ENCODE results near the gene WDR26.
"Not testable (repeated sequence)": the region's sequence is repeated elsewhere in the genome, so short reads cannot be mapped to it uniquely, and the experiment has no call there.

Gene WDR26

GRCh38 chr1:224434691-224435317 lies at the start of gene WDR26:
WDR26 (minus strand) TSS chr1:224434797.
- peak; percentile 63 for DNase-seq (ENCODE audit: low read depth, low spot score)

- DNase-seq (ENCODE audit: low read depth, low spot score): not testable (repeated sequence)
Measured at GRCh38 chr1:224483206-224483605, 48.6 kb upstream of the WDR26 start.

DNA sequence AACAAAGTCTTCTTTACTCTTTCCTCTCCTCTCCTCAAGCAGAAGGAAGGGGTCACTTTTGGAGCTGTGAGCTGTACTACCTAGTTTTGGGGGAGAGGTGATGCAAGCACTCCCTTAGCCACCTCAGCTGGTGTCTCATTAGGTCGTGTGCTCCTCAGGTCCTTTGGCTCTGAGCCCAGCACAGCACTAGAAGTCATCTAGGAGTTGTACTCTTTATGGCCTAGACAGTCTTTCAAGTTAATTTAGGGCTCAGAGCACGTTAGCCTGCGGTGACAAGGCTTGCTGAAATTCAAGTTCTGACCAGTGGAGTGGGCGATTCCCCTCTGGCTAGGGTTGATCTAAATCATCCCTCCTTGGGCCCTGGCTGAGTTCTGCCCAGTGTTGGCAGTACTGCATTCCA lies 48.0 kb upstream of the WDR26 start:
- DNase-seq (ENCODE audit: low read depth, low spot score): no peak

GRCh38 chr1:224481601-224482000 lies 47.0 kb upstream of the WDR26 start:
- DNase-seq (ENCODE audit: low read depth, low spot score): no peak

- DNase-seq (ENCODE audit: low read depth, low spot score): not testable (repeated sequence)
Measured at GRCh38 chr1:224480888-224481459, 46.4 kb upstream of the WDR26 start.

- not testable (repeated sequence) for DNase-seq (ENCODE audit: low read depth, low spot score)
Measured at GRCh38 chr1:224480200-224480599, 45.6 kb upstream of the WDR26 start.

DNA sequence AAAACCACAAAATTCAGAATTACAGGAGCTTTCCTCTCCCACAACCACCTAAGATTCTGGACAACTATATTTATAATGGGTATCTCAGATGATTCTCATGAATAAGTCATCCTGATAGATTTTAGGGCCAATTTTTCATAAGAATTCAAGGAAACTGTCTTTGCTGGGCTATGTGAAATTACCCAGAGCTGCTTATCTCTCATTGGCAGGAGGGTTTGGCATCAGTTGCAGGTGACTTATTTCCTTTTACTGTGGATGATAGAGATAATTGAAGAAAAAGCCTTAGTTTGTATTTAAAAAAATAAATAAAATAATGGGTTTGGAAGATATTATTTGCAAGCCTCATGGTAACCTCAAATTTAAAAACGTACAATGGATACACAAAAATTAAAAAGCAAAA lies 38.2 kb upstream of the WDR26 start:
- DNase-seq (ENCODE audit: low read depth, low spot score): no peak

DNA sequence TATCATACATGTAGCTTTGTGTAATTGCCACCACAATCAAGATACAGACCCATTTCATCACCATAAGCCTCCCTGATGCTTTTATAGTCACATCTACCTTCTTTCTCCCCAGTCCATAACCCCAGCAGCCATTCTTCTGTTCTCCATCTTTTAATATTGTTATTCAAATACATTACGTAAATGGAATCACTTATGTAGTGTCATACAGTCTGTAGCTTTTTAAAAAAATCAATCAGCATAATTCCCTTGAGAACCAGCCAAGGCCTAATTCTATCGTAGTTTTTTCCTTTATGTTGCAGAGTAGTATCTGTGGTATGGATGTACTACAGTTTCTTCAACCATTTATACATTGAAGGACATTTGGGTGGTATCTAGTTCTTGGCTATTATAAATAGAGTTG lies 31.6 kb upstream of the WDR26 start:
- DNase-seq (ENCODE audit: low read depth, low spot score): no peak

GRCh38 chr1:224459966-224460365 lies 25.4 kb upstream of the WDR26 start:
- DNase-seq (ENCODE audit: low read depth, low spot score): no peak

GRCh38 chr1:224458996-224459395 lies 24.4 kb upstream of the WDR26 start:
- DNase-seq (ENCODE audit: low read depth, low spot score): no peak

GRCh38 chr1:224458296-224458695 lies 23.7 kb upstream of the WDR26 start:
- no peak for DNase-seq (ENCODE audit: low read depth, low spot score)

DNA sequence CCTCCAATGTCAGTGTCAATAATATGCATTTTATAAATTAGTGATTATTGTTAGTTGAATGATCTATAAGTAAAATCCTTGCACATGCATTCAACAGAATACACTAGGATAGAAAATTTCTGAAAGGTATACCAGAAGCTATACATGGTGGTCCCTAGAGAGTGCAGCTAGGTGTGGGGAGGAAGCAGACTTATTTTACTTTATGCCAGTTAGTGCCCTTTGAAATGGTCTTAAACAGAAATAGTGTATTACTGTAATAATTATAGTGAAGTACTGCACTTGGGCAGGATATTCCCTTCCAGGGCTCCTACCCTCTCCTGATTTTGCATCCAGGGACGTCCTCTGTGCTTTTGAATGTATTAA lies 23.2 kb upstream of the WDR26 start:
- no peak for DNase-seq (ENCODE audit: low read depth, low spot score)

DNA sequence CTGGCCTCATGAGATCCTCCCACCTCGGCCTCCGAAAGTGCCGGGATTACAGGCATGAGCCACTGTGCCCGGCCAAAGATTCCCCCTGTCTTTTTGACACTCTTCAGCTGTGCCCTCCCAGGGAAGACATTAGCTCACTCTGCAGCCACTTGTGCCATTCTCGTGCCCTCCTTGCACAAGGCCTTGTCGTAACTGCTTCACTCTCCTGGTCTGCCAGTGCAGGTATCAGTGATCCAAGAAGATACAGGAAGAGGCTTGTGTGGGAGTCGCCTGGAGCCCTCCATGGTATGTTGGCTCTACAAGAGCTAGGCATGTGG lies 22.0 kb upstream of the WDR26 start:
- no peak for DNase-seq (ENCODE audit: low read depth, low spot score)

DNA sequence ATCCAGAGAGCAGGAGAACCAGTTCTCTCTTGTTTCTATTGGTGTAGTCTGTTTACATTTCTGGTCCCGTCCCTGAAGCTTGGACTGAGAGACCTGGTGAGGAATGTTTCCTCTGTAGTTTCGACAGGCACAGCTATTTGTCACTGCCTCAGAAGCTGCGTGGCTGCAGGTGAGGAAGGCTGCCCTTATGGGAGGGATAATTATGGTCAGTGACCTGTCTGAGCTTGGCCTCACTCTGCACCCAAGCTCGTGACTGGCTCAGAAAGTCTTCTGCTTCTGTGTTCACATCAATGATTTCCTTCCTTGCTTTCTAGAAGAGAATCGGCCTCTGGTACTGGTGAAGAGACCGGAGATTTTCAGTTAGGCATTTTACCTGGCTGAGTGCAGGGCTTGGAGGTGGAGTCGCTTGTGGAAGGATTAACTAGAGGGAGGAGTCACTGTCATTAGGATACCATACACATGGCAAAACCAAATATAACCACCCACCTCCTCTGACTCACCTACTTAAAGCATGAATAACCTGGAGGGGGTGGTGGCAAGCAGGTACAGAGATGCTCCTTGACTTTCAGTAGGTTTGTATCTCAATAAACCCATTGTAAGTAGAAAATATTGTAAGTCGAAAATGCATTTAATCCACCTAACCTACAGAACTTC lies 19.9 kb upstream of the WDR26 start:
- no peak for DNase-seq (ENCODE audit: low read depth, low spot score)

DNA sequence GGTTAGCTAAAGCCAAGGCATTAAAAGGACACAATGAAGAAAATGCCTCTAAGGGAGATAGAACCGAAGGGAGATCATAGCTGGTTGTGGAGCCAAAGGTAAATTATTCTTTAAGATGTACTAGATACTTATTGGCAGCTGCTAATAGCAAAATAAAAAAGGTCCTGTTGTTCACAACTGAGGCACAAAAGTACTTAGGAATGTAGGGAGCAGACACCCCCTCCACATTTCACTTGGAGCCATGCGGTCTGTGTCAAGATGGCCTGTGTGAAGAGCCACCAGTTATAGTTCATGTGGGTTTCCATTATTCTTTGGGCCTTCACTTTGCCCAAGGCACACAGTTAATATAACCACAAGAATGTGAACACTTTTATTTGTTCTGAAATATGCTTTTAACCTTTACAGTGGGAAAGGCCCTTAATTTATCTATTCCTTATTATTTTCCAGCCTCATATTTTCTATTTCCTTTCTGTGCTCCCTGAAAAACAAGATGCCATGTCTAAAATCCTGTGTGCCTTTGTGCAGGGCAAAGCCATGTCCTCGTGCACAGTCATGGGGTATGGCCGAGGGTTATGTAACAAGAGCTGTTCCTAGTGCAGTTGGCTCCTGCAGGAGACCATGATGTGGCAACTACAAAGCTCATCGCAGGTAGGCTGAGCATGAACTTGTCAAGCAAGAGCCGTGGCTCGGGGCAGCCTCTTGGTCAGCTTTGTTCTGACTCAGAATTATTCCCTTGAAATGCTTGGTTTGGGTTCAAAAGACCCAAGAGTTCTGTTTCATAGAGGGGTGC lies 16.2 kb upstream of the WDR26 start:
- DNase-seq (ENCODE audit: low read depth, low spot score): no peak

DNA sequence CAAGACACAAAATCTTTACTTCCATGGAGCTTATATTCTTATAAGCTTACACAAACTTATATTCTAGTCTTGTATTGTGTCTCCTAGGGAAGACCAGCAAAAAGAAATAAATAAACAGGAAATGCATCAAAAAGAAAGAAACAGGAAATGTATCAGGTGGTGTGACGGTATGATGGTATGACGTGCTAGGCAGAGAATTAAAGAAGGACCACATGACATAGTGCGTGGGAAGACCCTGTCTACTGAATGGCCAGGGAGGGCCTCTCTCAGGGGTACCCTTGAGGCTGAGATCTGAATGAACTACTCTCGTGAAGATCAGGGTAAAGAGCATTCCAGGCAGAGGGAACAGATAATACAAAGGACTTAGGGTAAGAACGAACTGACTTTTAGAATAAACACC lies 15.6 kb upstream of the WDR26 start:
- DNase-seq (ENCODE audit: low read depth, low spot score): no peak

DNA sequence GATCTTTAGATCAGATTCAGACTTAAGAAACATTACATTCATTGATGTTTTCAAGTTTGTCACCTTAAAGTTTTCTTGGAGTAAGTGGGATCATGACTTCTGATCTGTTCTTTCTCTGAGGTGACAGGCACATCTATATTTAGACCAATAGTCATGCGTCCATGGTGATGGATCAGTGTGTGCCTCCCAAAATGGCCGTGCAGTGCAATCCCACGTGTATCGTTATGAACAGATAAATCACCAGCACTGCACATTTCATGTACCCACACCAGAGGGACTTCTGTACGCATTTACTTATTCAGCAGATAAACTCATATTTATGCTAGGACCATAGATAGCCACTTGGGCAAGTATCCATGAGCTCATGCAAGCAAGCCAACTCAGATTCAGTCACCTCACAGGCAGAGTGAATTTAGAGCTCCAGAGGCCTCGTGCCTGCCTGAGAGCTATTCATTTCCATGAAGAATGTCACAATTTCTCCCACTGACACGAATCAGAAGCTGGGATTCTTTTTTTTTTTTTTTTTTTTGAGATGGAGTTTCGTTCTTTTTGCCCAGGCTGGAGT lies 13.9 kb upstream of the WDR26 start:
- no peak for DNase-seq (ENCODE audit: low read depth, low spot score)

GRCh38 chr1:224447971-224448370 lies 13.4 kb upstream of the WDR26 start:
- no peak for DNase-seq (ENCODE audit: low read depth, low spot score)

GRCh38 chr1:224447251-224447650 lies 12.7 kb upstream of the WDR26 start:
- no peak for DNase-seq (ENCODE audit: low read depth, low spot score)

DNA sequence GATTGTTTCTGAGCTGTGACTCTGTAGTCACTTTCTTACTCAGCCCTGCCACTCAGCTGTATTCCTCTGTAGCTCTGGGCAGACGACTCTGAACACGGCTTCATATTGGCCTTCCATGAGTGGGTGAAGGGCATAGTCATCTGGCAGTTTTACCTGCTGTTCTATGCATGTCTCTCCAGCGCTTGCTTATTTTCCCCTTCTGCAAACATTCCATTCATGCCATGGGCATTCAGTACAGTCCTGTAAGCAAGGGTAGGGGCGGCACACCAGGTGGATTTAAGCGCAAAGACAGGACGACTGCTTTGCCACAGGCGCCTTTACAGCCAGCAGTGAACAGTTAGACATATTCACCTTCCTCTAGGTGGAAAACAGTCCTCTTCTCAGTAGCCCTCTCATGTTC lies 4.4 kb upstream of the WDR26 start:
- no peak for DNase-seq (ENCODE audit: low read depth, low spot score)

GRCh38 chr1:224435999-224436398 lies 1.4 kb upstream of the WDR26 start:
- no peak for DNase-seq (ENCODE audit: low read depth, low spot score)

DNA sequence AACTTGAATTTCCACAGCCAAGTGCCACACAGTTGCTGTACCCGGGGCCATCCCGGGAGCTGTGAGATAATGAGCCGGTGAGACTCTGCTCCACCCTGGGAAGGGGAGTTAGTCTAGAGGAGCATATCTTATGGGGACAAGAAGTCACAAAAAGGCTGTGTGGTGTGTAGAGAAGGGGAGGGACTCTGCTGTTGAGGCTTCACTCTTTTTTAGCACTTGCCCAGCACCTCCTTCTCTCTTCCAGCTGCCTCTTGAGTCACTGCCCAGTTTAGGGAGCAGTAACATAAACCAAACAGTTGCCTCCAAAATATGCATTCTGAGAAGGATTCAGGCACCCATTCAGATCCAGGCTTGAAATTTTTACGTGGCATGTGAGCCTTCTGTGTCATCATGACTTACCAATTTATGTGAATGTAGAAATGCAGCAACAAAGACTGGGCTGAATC lies 744 bp upstream of the WDR26 start:
- no peak for DNase-seq (ENCODE audit: low read depth, low spot score)

Data from activated naive CD8-positive, alpha-beta T cell treated with anti-CD3 and anti-CD28 coated beads, Interleukin-2, amount 50 U/mL, for 16 hours (primary cell).